Stimulated activated CD4-positive, alpha-beta T cell treated with anti-CD3 and anti-CD28 coated beads, Interleukin-1b, Interleukin-23, amount 100 ng/mL, for 4 hours (primary cell): ENCODE measurements around the gene SUSD3.

Source experiments
- DNase-seq, 2 donors: peaks; one replicate each; pipeline ENCODE4 v3.0.0-alpha.2; 2020; ENCODE audit warnings: low read depth in 2 of 2

SUSD3 gene

DNA sequence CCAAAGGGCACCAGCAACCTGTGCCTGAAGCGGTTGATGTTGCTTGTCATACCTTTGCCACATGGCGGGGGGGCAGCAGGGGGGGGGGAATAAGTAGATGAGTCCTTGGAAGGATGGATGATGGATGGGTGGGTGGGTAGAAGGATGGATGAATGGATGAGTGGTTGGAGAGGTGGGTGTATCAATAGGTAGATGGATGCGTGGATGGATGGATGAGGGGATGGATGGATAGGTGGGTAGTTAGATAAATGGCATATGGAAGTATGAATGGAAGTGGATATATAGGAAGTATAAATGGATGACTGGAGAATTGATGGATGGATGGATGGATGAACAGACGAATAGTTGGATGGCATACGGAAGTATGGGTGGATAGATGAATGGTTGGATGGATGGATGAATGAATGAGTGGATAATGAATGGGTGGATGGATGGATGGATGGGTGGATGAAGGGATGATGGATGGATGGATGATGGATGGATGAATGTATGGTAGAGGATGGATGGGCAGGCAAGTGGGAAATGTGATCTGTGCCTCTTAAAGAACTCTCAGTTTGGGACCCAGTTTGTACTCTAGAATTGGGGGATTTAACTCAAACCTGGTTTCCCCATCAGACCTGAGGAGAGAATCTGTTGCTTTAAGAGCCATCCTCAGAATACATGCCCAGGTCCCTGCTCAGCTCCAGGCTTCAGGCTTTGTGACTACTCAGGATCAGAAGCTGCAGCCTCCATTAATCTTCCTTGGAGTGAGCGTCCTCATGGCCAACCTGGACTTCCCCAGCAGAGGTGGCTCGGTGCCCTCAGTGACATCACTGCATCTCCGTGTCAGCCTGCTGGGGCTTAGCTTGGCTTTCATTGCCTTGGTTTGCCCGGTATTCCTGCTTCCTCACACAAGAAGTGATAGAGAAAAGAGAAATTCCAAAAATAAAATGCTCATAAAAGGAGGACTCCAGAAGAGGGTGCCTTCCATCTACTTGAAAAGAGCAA lies 27.6 kb upstream of the SUSD3 start:
- no peak for DNase-seq

GRCh38 chr9:93031629-93032430 lies 26.7 kb upstream of the SUSD3 start:
- DNase-seq, result no peak

- no peak for DNase-seq
Observed at GRCh38 chr9:93032545-93032944, 26.0 kb upstream of the SUSD3 start.

DNA sequence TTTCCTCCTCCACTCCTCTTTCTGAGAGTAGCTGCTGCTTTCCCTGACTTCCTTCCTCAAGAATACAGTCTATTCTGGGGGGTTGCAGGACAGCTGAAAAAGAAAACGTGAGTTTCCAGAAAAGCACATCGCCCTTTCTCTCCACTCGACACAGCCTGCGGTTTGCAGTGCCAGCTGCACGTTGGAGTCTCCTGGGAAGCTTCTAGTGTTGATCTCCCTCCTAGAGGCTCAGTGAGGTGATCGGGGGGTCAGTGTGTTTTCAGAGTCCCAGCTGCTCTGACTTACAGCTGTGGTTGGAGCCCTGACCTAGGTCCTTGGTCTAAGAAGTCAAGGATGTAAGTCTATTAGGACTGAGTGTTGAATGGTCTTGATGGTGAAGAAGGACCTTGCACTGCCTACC lies 25.0 kb upstream of the SUSD3 start:
- DNase-seq, result no peak

- DNase-seq, result no peak
Observed at GRCh38 chr9:93035106-93035660, 23.3 kb upstream of the SUSD3 start.

- no peak for DNase-seq
Observed at GRCh38 chr9:93035821-93036351, 22.6 kb upstream of the SUSD3 start.

GRCh38 chr9:93036887-93037475 lies 21.5 kb upstream of the SUSD3 start:
- no peak for DNase-seq

GRCh38 chr9:93037476-93037971 lies 21.0 kb upstream of the SUSD3 start:
- DNase-seq, result no peak

- no peak for DNase-seq
Observed at GRCh38 chr9:93038918-93039317, 19.6 kb upstream of the SUSD3 start.

DNA sequence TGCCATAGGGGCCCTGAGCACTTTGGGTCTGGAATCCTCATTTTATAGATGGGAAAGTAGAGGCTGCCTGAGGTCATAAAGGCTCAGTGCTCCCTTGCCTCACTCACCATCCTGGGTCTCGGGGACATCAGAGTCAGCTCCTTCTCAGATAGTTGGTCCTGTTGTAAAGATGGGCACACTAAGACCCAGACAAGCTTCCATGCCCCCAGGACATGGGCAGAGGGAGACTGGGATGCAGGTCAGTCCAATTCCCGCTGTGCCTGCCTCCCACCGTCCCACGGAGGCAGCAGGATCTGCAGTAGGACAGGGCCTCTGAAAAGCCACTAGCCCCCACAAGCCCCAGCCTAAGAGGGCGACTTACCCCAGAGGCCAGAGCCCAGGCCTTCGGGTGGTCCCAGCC lies 19.0 kb upstream of the SUSD3 start:
- no peak for DNase-seq

DNA sequence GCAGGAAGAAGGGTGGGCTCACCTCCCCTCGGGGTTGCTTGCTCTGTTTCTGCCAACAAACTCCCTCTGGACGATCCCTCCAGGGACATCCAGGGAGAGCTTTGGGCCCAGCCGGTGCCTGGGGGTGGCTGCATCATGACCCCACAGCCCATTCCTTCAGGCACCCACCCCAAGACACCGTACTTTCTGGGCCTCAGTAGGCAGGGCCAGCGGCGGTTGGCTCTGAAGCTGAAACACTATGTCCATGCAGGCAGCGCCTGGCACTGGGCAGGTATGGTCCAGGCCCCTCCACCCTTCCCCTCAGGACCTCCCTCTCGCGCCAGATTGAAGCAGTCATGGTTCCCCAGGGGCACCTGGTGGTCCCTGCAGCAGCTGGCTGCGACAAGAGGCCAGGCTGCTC lies 18.5 kb upstream of the SUSD3 start:
- DNase-seq, result no peak

DNA sequence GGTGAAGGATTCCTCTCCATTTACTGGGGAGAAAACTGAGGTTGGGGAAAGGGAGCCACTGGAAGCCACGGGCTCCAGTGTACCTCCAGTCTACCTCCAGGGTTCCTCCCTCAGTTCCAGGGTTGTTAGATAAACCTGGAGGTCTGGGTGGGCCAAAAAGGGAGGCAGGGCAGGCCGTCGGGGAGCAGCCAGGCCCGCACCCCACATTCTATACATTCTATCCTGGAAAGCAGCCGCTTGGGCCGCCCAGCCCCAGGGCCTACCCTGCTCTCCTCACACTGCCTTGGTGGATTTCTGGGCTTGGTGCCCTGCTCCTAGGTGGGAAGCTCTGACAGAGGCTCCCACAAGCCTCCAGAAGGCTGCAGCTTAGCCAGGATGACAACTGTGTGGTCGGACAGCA lies 18.1 kb upstream of the SUSD3 start:
- no peak for DNase-seq

GRCh38 chr9:93041108-93041802 lies 17.2 kb upstream of the SUSD3 start:
- no peak for DNase-seq

GRCh38 chr9:93043122-93043521 lies 15.4 kb upstream of the SUSD3 start:
- DNase-seq, result no peak

DNA sequence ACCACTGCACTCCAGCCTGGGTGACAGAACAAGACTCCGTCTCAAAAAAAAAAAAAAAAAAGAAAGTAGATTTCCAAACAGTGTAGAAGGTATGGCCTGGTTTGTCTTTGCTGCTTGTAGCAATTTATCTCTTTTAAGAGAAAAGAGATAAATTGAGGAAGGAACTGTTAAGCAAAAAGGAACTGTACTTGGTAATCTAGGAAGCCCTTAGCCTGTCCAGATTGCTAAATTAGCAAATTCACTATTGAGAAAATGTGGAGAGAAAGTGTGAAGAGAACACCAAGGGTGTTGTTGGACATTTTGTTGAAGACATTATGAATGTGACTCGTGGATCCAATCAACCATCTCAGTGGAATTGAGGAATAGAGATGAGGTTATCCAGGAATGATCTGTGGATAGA lies 13.0 kb upstream of the SUSD3 start:
- no peak for DNase-seq

DNA sequence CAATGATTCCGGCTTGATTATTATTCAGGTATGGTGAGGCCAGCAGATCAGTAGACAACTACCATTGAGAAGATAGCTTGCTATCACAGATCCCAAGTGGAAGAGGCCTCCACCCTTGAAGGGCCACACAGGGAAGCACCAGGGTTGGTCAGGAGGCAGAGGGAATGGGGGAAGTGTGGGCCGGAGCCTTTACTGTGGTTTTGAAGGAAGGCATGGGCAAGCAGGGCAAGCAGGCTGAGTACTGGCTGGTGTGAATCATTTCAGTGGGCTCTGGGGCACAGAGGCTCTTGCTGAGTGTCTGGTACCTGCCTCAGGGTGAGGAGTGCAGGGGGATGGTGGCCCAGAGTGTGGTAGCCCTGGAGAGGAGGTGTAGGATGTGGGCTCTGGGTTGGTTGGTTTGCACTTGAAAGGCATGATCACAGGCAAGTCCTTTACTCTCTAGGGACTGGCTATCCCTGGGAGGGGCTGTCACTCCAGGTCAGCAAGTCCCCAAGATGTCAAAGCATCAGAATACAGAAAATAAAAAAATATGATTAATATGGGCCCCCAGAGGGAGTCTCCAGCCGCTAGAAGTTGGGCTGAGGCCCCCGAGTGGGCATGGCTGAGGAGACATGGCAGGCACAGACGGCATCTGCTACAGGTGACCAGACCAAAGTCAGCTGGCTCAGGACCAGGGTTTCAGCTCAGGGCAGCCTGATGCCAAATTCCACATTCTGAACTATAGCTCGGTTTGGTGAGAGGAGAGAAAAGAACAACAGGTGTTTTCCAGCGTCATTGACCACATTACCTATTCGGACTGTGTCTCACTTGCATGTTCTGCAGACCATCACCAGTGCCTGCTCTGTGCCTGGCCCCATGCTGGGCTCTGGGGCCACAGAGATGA lies 9.7 kb upstream of the SUSD3 start:
- no peak for DNase-seq

GRCh38 chr9:93049491-93049890 lies 9.0 kb upstream of the SUSD3 start:
- DNase-seq, result no peak

DNA sequence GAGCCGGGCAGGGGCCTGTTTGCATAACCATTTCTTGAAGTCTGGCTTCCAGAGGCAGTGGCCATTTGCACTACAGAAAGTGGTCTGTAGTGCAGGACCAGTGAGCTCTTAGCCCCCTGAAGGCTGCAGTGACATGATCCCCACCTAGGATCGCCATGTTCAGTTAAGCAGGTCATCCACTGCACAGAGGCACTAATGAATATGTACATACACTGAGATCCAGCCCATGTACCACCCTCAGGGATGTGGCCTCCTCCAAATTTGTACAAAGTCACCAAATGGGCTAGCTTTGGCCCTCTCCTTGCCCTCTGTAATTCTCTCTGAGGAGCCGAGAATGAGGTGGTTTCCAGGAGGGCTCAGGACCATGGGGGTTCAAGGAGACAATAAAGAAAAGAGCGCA lies 8.3 kb upstream of the SUSD3 start:
- DNase-seq, result no peak

GRCh38 chr9:93051680-93052089 lies 6.8 kb upstream of the SUSD3 start:
- no peak for DNase-seq
